OCI-LY1 (cell line): ENCODE results near the gene MPP3.
"Not testable (repeated sequence)": the region's sequence is repeated elsewhere in the genome, so short reads cannot be mapped to it uniquely, and the experiment has no call there.

ENCODE experiments used
- H2AFZ ChIP-seq: fragments of 200-600 bp; sonication (generic), shearing (Covaris generic); 2 replicates; pipeline ENCODE4 v1.6.0; 2014; ENCODE audit warnings: antibody characterized with exemption, mild to moderate bottlenecking, low read length
- H3F3A ChIP-seq: fragments of 200-600 bp; sonication (generic), shearing (Covaris generic); 2 replicates; pipeline ENCODE4 v1.6.0; 2014; ENCODE audit warnings: mild to moderate bottlenecking, antibody characterized with exemption, low read length, moderate library complexity; ENCODE audit not compliant: insufficient read depth
- H3K27ac ChIP-seq: fragments of 200-600 bp; sonication (generic); 2 replicates; pipeline ENCODE4 v1.5.1; 2014; ENCODE audit warnings: low read length, mixed run types, mild to moderate bottlenecking, low read depth; ENCODE audit not compliant: poor library complexity, severe bottlenecking
- H3K27me3 ChIP-seq: fragments of 200-600 bp; sonication (generic); 2 replicates; pipeline ENCODE4 v1.6.0; 2014; ENCODE audit warnings: antibody characterized with exemption, mild to moderate bottlenecking, low read length, moderate library complexity; ENCODE audit not compliant: insufficient read depth
- H3K36me3 ChIP-seq: fragments of 200-600 bp; sonication (generic); 2 replicates; pipeline ENCODE4 v1.6.1; 2014; ENCODE audit warnings: mild to moderate bottlenecking, antibody characterized with exemption, low read length, moderate library complexity, mixed read lengths; ENCODE audit not compliant: insufficient read depth
- H3K4me1 ChIP-seq: fragments of 200-600 bp; sonication (generic); 2 replicates; pipeline ENCODE4 v1.5.1; 2014; ENCODE audit warnings: mild to moderate bottlenecking, low read length, moderate library complexity; ENCODE audit not compliant: insufficient read depth, severe bottlenecking
- H3K4me2 ChIP-seq: fragments of 200-600 bp; sonication (generic), shearing (Covaris generic); 2 replicates; pipeline ENCODE4 v1.6.1; 2014; ENCODE audit warnings: low read length
- H3K4me3 ChIP-seq: fragments of 200-600 bp; sonication (generic); 2 replicates; pipeline ENCODE4 v1.5.1; 2014; ENCODE audit warnings: low read length, low read depth, mild to moderate bottlenecking, mixed read lengths; ENCODE audit not compliant: poor library complexity, severe bottlenecking
- H3K79me2 ChIP-seq: fragments of 200-600 bp; shearing (Covaris generic); 2 replicates; pipeline ENCODE4 v1.6.1; 2016; ENCODE audit warnings: mixed run types, low read length, mixed read lengths; ENCODE audit not compliant: insufficient read depth
- H3K9ac ChIP-seq: fragments of 200-600 bp; sonication (generic), shearing (Covaris generic); 2 replicates; pipeline ENCODE4 v1.6.1; 2014; ENCODE audit warnings: mild to moderate bottlenecking, low read length, mixed read lengths
- H3K9me2 ChIP-seq: fragments of 200-600 bp; sonication (generic), shearing (Covaris generic); 2 replicates; pipeline ENCODE4 v1.6.1; 2014; ENCODE audit warnings: low read depth, mild to moderate bottlenecking, low read length, mixed read lengths
- H3K9me3 ChIP-seq: fragments of 200-600 bp; shearing (Covaris generic); 2 replicates; pipeline ENCODE4 v1.6.1; 2014; ENCODE audit warnings: low read length, mixed read lengths
- H4K20me1 ChIP-seq: fragments of 200-600 bp; sonication (generic), shearing (Covaris generic); 2 replicates; pipeline ENCODE4 v1.6.0; 2016; ENCODE audit warnings: mild to moderate bottlenecking, low read length; ENCODE audit not compliant: insufficient read depth
- CTCF ChIP-seq: fragments of 200-600 bp; sonication (generic), shearing (Covaris generic); IDR thresholded peaks from 2 replicates; pipeline ENCODE4 v1.5.1; 2017; ENCODE audit warnings: mild to moderate bottlenecking, antibody characterized with exemption, low read length, moderate library complexity, mixed read lengths
- EZH2 ChIP-seq: fragments of 200-600 bp; sonication (generic), shearing (Covaris generic); IDR thresholded peaks from 2 replicates; pipeline ENCODE4 v1.8.0; 2017; ENCODE audit warnings: borderline replicate concordance, mixed run types, mild to moderate bottlenecking, antibody characterized with exemption, low read length, moderate library complexity, mixed read lengths

MPP3 gene

GRCh38 chr17:43845766-43846165 is 12.8 kb upstream of the MPP3 start:
- no peaks in the 10 kb centered on the region for H3K9me3 ChIP-seq
- no peak overlapping the region for H3K4me3 ChIP-seq
- H3F3A ChIP-seq: no peaks in the 10 kb centered on the region
- H3K9ac ChIP-seq: no peak overlapping the region
- no peaks in the 10 kb centered on the region for H3K27me3 ChIP-seq
- no peak for TF ChIP-seq CTCF
- no peak for TF ChIP-seq EZH2
- H3K4me2 ChIP-seq: no peak overlapping the region
- H3K4me1 ChIP-seq: no peaks in the 10 kb centered on the region
- H3K27ac ChIP-seq: no peak overlapping the region
- no peak overlapping the region for H2AFZ ChIP-seq
- no peaks in the 10 kb centered on the region for H4K20me1 ChIP-seq
- H3K36me3 ChIP-seq: no peaks in the 10 kb centered on the region
- no peaks in the 10 kb centered on the region for H3K9me2 ChIP-seq
- no peaks in the 10 kb centered on the region for H3K79me2 ChIP-seq

GRCh38 chr17:43844241-43844640 is 11.3 kb upstream of the MPP3 start:
- Histone ChIP-seq H3K79me2 (no peaks in the 10 kb centered on the region), H3K4me2 (no peak overlapping the region), H3K9ac (no peak overlapping the region), H3K36me3 (no peaks in the 10 kb centered on the region), H3K4me3 (no peak overlapping the region), H2AFZ (no peak overlapping the region), H3K4me1 (no peaks in the 10 kb centered on the region), H3K9me2 (no peaks in the 10 kb centered on the region), H3F3A (no peaks in the 10 kb centered on the region), H3K27me3 (0 out of 2 replicates have a peak, but pooled peaks cover 9% of the 10 kb centered on the region), H3K9me3 (no peaks in the 10 kb centered on the region), H4K20me1 (no peaks in the 10 kb centered on the region), H3K27ac (no peak overlapping the region)
- TF ChIP-seq CTCF: no peak
- no peak for TF ChIP-seq EZH2

- TF ChIP-seq CTCF (no peak), EZH2 (no peak)
- no peaks in the 10 kb centered on the region for H3K79me2 ChIP-seq
- H3K4me2 ChIP-seq: no peak overlapping the region
- no peak overlapping the region for H3K27ac ChIP-seq
- H3K4me3 ChIP-seq: no peak overlapping the region
- no peak overlapping the region for H3K9ac ChIP-seq
- no peaks in the 10 kb centered on the region for H4K20me1 ChIP-seq
- H2AFZ ChIP-seq: no peak overlapping the region
- H3K9me3 ChIP-seq: no peaks in the 10 kb centered on the region
- H3K27me3 ChIP-seq: 0 out of 2 replicates have a peak, but pooled peaks cover 9% of the 10 kb centered on the region
- no peaks in the 10 kb centered on the region for H3F3A ChIP-seq
- no peaks in the 10 kb centered on the region for H3K36me3 ChIP-seq
- H3K4me1 ChIP-seq: no peaks in the 10 kb centered on the region
- H3K9me2 ChIP-seq: no peaks in the 10 kb centered on the region
Observed at GRCh38 chr17:43842975-43843325, 10.0 kb upstream of the MPP3 start.

- H3K27me3 ChIP-seq, H3K4me3 ChIP-seq, H4K20me1 ChIP-seq, H3K9me2 ChIP-seq, H3K9ac ChIP-seq, H3K4me1 ChIP-seq, H3K79me2 ChIP-seq, H3K36me3 ChIP-seq, H2AFZ ChIP-seq, H3K27ac ChIP-seq, H3K9me3 ChIP-seq, H3F3A ChIP-seq, H3K4me2 ChIP-seq: not testable (repeated sequence)
Observed at GRCh38 chr17:43842091-43842974, 9.4 kb upstream of the MPP3 start.
